Endothelial cell of umbilical vein (primary cell): ENCODE measurements around the gene DENND2A. TPM values are rescaled to one million over a fixed set of nuclear protein-coding genes. Genes with fewer than 3 reads are reported as not detected.

Experiments used
- BruUV-seq: library from RNA; stranded (reverse); fragments of 400-500 nt; replicated peaks from 2 replicates; lab custom pipeline; 2021; lab: Mats Ljungman, UMichigan
- CTCF ChIA-PET: fragments of 300-600, 350-600 bp; sonication (Branson Sonifier 250); formaldehyde crosslinking; loops from one replicate; lab custom pipeline; 2021; ENCODE audit warnings: antibody characterized with exemption, inconsistent platforms; lab: Charles Lee
- POLR2A ChIA-PET: fragments of 300-600, 350-600 bp; sonication (Branson Sonifier 250); formaldehyde crosslinking; loops from one replicate; lab custom pipeline; 2021; ENCODE audit warnings: antibody characterized with exemption, inconsistent platforms; lab: Charles Lee
- DNase-seq: peaks from one replicate; pipeline ENCODE4 v3.0.0-alpha.2; 2011; ENCODE audit warnings: low read depth, low spot score
- FAIRE-seq: peaks from 2 replicates; lab custom pipeline; 2011; peaks lifted over from hg19 to GRCh38; lab: Jason Lieb, UNC
- H2AFZ ChIP-seq: 2 replicates; pipeline ENCODE4 v1.6.0; 2012; ENCODE audit warnings: low read depth, low read length, control low read depth, inconsistent platforms
- H3K27ac ChIP-seq: 2 replicates; pipeline ENCODE4 v1.5.1; 2011; ENCODE audit warnings: low read depth, mild to moderate bottlenecking, control low read depth, low read length, moderate library complexity; ENCODE audit not compliant: insufficient read depth
- H3K27me3 ChIP-seq, 2 experiments: 2 replicates each; pipeline versions ENCODE4 v1.6.0 to v1.6.1; 2011; ENCODE audit warnings: low read length in 2 of 2, mixed read lengths in 1 of 2; ENCODE audit not compliant: control insufficient read depth in 2 of 2, insufficient read depth in 2 of 2
- H3K36me3 ChIP-seq, 2 experiments: 2 replicates in 1 of 2; 3 replicates in 1 of 2; pipeline ENCODE4 v1.5.1; 2011; ENCODE audit warnings: low read length in 2 of 2, mild to moderate bottlenecking in 1 of 2, moderate library complexity in 1 of 2; ENCODE audit not compliant: control insufficient read depth in 2 of 2, insufficient read depth in 2 of 2; ENCODE audit errors: extremely low read depth in 1 of 2
- H3K4me1 ChIP-seq: 3 replicates; pipeline ENCODE4 v1.5.1; 2011; ENCODE audit warnings: mild to moderate bottlenecking, low read length; ENCODE audit not compliant: control insufficient read depth, insufficient read depth; ENCODE audit errors: extremely low read depth
- H3K4me2 ChIP-seq: 2 replicates; pipeline ENCODE4 v1.6.1; 2011; ENCODE audit warnings: low read length, control low read depth, mixed read lengths; ENCODE audit not compliant: insufficient read depth
- H3K4me3 ChIP-seq, 3 experiments: fragments of 200-600 bp in 1 of 3; sonication (generic), shearing (Covaris generic) in 1 of 3; replicated peaks in 1 of 3; 2 replicates each; pipeline ENCODE4 v1.5.1; 2011 to 2016; ENCODE audit warnings: control low read depth in 3 of 3, low read length in 3 of 3, mild to moderate bottlenecking in 2 of 3, inconsistent platforms in 1 of 3, low read depth in 1 of 3, moderate library complexity in 1 of 3; ENCODE audit not compliant: insufficient read depth in 1 of 3
- H3K79me2 ChIP-seq: 2 replicates; pipeline ENCODE4 v1.6.0; 2012; ENCODE audit warnings: low read length, inconsistent platforms; ENCODE audit not compliant: control insufficient read depth, insufficient read depth
- H3K9ac ChIP-seq: replicated peaks from 2 replicates; pipeline ENCODE3; 2011; ENCODE audit warnings: low read length, control low read depth; ENCODE audit not compliant: insufficient read depth; ENCODE audit errors: extremely low read depth
- H3K9me1 ChIP-seq: replicated peaks from 3 replicates; pipeline ENCODE4 v1.6.0; 2011; ENCODE audit warnings: mild to moderate bottlenecking, low read length; ENCODE audit not compliant: control insufficient read depth, insufficient read depth; ENCODE audit errors: extremely low read depth
- H3K9me3 ChIP-seq: replicated peaks from 2 replicates; pipeline ENCODE4 v1.5.1; 2012; ENCODE audit warnings: low read length, inconsistent platforms; ENCODE audit not compliant: control insufficient read depth, insufficient read depth
- H4K20me1 ChIP-seq: replicated peaks from 2 replicates; pipeline ENCODE3; 2011; ENCODE audit warnings: mild to moderate bottlenecking, low read length; ENCODE audit not compliant: control insufficient read depth, insufficient read depth; ENCODE audit errors: extremely low read depth
- CTCF ChIP-seq, 2 donors: IDR thresholded peaks; 1 replicate in 1 of 2; 2 replicates in 1 of 2; pipeline ENCODE4 v1.5.1; 2011; ENCODE audit warnings: low read length in 2 of 2, mild to moderate bottlenecking in 2 of 2, moderate library complexity in 2 of 2, control low read depth in 1 of 2, inconsistent platforms in 1 of 2, low read depth in 1 of 2; ENCODE audit not compliant: insufficient read depth in 1 of 2; ENCODE audit errors: extremely low read depth in 1 of 2
- EZH2 ChIP-seq: IDR thresholded peaks from 2 replicates; pipeline ENCODE4 v1.6.1; 2012; ENCODE audit warnings: borderline replicate concordance, low read depth, mild to moderate bottlenecking, moderate library complexity, low read length, inconsistent platforms; ENCODE audit not compliant: severe bottlenecking
- FOS ChIP-seq: IDR thresholded peaks from 2 replicates; pipeline ENCODE4 v1.6.1; 2011; ENCODE audit warnings: mild to moderate bottlenecking, low read length, moderate library complexity, borderline replicate concordance; ENCODE audit not compliant: insufficient read depth
- JUN ChIP-seq: IDR thresholded peaks from 2 replicates; pipeline ENCODE4 v1.6.1; 2011; ENCODE audit warnings: borderline replicate concordance, low read depth; ENCODE audit not compliant: insufficient read length, insufficient read depth
- MAX ChIP-seq: IDR thresholded peaks from 2 replicates; pipeline ENCODE4 v1.6.1; 2011; ENCODE audit not compliant: insufficient read depth, insufficient read length
- MYC ChIP-seq: IDR thresholded peaks from one replicate; pipeline ENCODE4 v1.6.1; 2011; ENCODE audit warnings: mild to moderate bottlenecking, low read depth, low read length
- POLR2A ChIP-seq: IDR thresholded peaks from 2 replicates; pipeline ENCODE4 v1.6.1; 2012; ENCODE audit warnings: low read depth, mild to moderate bottlenecking, control low read depth, low read length
- POLR2AphosphoS5 ChIP-seq: IDR thresholded peaks from 2 replicates; pipeline ENCODE4 v1.6.1; 2012; ENCODE audit warnings: low read depth, mild to moderate bottlenecking, control low read depth, low read length, moderate library complexity; ENCODE audit not compliant: insufficient read depth
- dilution Hi-C: fragments of 300-500 bp; cut with MboI; formaldehyde crosslinking; loops from one replicate; pipeline ENCODE4 v1.15.0; 2019; ENCODE audit warnings: low sequenced_read_pairs; ENCODE audit not compliant: extremely low pct_ligation_motif_present
- intact Hi-C: fragments of 100-400 bp; cut with micrococcal nuclease; formaldehyde crosslinking; loops from one replicate; pipeline ENCODE4 v1.10.0; 2022
- polyA plus RNA-seq, 4 experiments: library from polyadenylated mRNA; depleted of rRNA in 3 of 4; stranded (reverse) in 3 of 4; unstranded in 1 of 4; fragments of >200 nt; gene quantifications; 2 replicates each; pipeline versions ENCODE4 v1.2.1 to v1.2.3, GENCODE V29; 2011 to 2012; ENCODE audit warnings: missing spikeins in 1 of 4
- total RNA-seq: library from RNA; stranded (reverse); gene quantifications from 2 replicates; pipeline ENCODE4 v1.2.3, GENCODE V29; 2021

DENND2A gene
- total and polyA plus RNA-seq, 2 donors (not counting 3 experiments of a cell fraction or from before 2014, with no cell fraction given), result 0.33 TPM; not detected in 1

GRCh38 chr7:140678081-140678815, 37.6 kb upstream of the DENND2A start:
- ChIA-PET CTCF (interaction anchor here (1.0 kb wide), 1 partner anchor 972 kb away, joined by 3 read pairs; no protein-coding TSS in a partner anchor), POLR2A (interaction anchor here (0.5 kb wide), 1 partner anchor 236 kb away, joined by 8 read pairs; no protein-coding TSS in a partner anchor)
- H3K4me1 ChIP-seq, result peaks cover 4% of the 10 kb centered on the region
- FAIRE-seq (no peak), DNase-seq (no peak)
- intact Hi-C loops (loop anchor here (5.0 to 10.0 kb wide), 2 partner anchors 244 to 977 kb away; partner anchors contain the start of gene BRAF), dilution Hi-C loops (no loop called here)
- H3K79me2 ChIP-seq, result no peaks in the 10 kb centered on the region
- H4K20me1 ChIP-seq, result no peaks in the 10 kb centered on the region
- TF ChIP-seq JUN (no peak), MYC (no peak), FOS (no peak), POLR2A (no peak), MAX (no peak)
- H2AFZ ChIP-seq, result no peak overlapping the region
- H3K27ac ChIP-seq, result no peak overlapping the region
- H3K9ac ChIP-seq, result no peak overlapping the region
- H3K4me3 ChIP-seq, result no peak overlapping the region
- BruUV-seq, result no TSS peak
- H3K9me1 ChIP-seq, result no peaks in the 10 kb centered on the region
- no peaks in the 10 kb centered on the region for H3K9me3 ChIP-seq
- H3K27me3 ChIP-seq, result no peaks in the 10 kb centered on the region
- H3K4me2 ChIP-seq, result no peak overlapping the region
- peaks cover 0 to 7% of the 10 kb centered on the region in 2 experiments for H3K36me3 ChIP-seq

GRCh38 chr7:140677496-140677895, 36.9 kb upstream of the DENND2A start:
- H3K27ac ChIP-seq, result no peak overlapping the region
- DNase-seq (no peak), FAIRE-seq (no peak)
- no peaks in the 10 kb centered on the region for H3K27me3 ChIP-seq
- H4K20me1 ChIP-seq, result no peaks in the 10 kb centered on the region
- POLR2A ChIA-PET, result no interaction called here
- H3K4me1 ChIP-seq, result peaks cover 4% of the 10 kb centered on the region
- no peaks in the 10 kb centered on the region for H3K79me2 ChIP-seq
- H3K9me1 ChIP-seq, result no peaks in the 10 kb centered on the region
- H2AFZ ChIP-seq, result no peak overlapping the region
- intact Hi-C loops, result loop anchor here (5.0 to 10.0 kb wide), 2 partner anchors 245 to 977 kb away; partner anchors contain the start of gene BRAF
- dilution Hi-C loops, result no loop called here
- no peak overlapping the region for H3K9ac ChIP-seq
- CTCF ChIA-PET, result no interaction called here
- no peak overlapping the region for H3K4me3 ChIP-seq
- TF ChIP-seq FOS (no peak), EZH2 (no peak), CTCF (IDR thresholded peaks at IDR 0.05; ENCODE audit: extremely low read depth in 1 of 2, insufficient read depth in 1 of 2, low read depth in 1 of 2, low read length in 2 of 2) (no peak), POLR2AphosphoS5 (no peak), POLR2A (no peak)
- no TSS peak for BruUV-seq
- peaks cover 0 to 7% of the 10 kb centered on the region in 2 experiments for H3K36me3 ChIP-seq
- H3K4me2 ChIP-seq, result no peak overlapping the region
- H3K9me3 ChIP-seq, result no peaks in the 10 kb centered on the region
